SK-N-SH (cell line): ENCODE results near the gene ANKS1B. TPM values are rescaled to one million over a fixed set of nuclear protein-coding genes. Genes with fewer than 3 reads are reported as not detected.

Experiments
- CTCF ChIA-PET: fragments of 300-600, 350-600 bp; formaldehyde crosslinking; extraction: SDS; loops from one replicate; lab custom pipeline; 2021; lab: Yijun Ruan, JAX
- POLR2A ChIA-PET: fragments of 350-600 bp; sonication (Branson Sonifier 250); formaldehyde crosslinking; extraction: SDS; loops from one replicate; lab custom pipeline; 2020; ENCODE audit warnings: antibody characterized with exemption, inconsistent platforms; lab: Yijun Ruan, JAX
- DNase-seq: peaks from one replicate; pipeline ENCODE4 v3.0.0; 2012
- H2AFZ ChIP-seq: fragments of 200-600 bp; sonication (generic); 2 replicates; pipeline ENCODE4 v1.8.1; 2016; ENCODE audit warnings: antibody characterized with exemption, mild to moderate bottlenecking, low read depth
- H3F3A ChIP-seq: fragments of 200-600 bp; sonication (generic); replicated peaks from 2 replicates; pipeline ENCODE3; 2016; ENCODE audit warnings: antibody characterized with exemption, mild to moderate bottlenecking; ENCODE audit not compliant: insufficient read depth
- H3K27ac ChIP-seq, 2 experiments: fragments of 200-500 bp in 1 of 2; fragments of 200-600 bp in 1 of 2; sonication (Bioruptor generic) in 1 of 2; sonication (generic), shearing (Covaris generic) in 1 of 2; 2 replicates each; pipeline versions ENCODE4 v1.5.1 to v1.6.1; 2014 to 2016; ENCODE audit warnings: low read depth in 2 of 2, inconsistent platforms in 1 of 2, low read length in 1 of 2, mild to moderate bottlenecking in 1 of 2, mixed read lengths in 1 of 2
- H3K27me3 ChIP-seq: fragments of 200-600 bp; sonication (generic), shearing (Covaris generic); 2 replicates; pipeline ENCODE4 v1.6.1; 2016; ENCODE audit warnings: mixed run types; ENCODE audit not compliant: insufficient read depth
- H3K36me3 ChIP-seq, 2 experiments: fragments of 200-500 bp in 1 of 2; fragments of 200-600 bp in 1 of 2; sonication (Bioruptor generic) in 1 of 2; sonication (generic) in 1 of 2; replicated peaks in 1 of 2; 2 replicates each; pipeline versions ENCODE3 to v1.5.1; 2014 to 2016; ENCODE audit warnings: low read length in 1 of 2, mild to moderate bottlenecking in 1 of 2; ENCODE audit not compliant: insufficient read depth in 2 of 2, control insufficient read depth in 1 of 2
- H3K4me1 ChIP-seq, 2 experiments: fragments of 200-500 bp in 1 of 2; fragments of 200-600 bp in 1 of 2; sonication (Bioruptor generic) in 1 of 2; sonication (generic), shearing (Covaris generic) in 1 of 2; 2 replicates each; pipeline versions ENCODE4 v1.5.1 to v1.6.1; 2014 to 2016; ENCODE audit warnings: low read depth in 1 of 2, low read length in 1 of 2, mixed run types in 1 of 2; ENCODE audit not compliant: insufficient read depth in 2 of 2, control insufficient read depth in 1 of 2
- H3K4me2 ChIP-seq: fragments of 200-600 bp; sonication (generic), shearing (Covaris generic); 2 replicates; pipeline ENCODE4 v1.6.1; 2017; ENCODE audit warnings: mixed run types
- H3K4me3 ChIP-seq, 2 experiments: fragments of 200-500 bp in 1 of 2; fragments of 200-600 bp in 1 of 2; sonication (Bioruptor generic) in 1 of 2; sonication (generic), shearing (Covaris generic) in 1 of 2; 2 replicates each; pipeline versions ENCODE4 v1.5.1 to v1.8.1; 2014 to 2016; ENCODE audit warnings: low read depth in 2 of 2, inconsistent platforms in 1 of 2, low read length in 1 of 2, mild to moderate bottlenecking in 1 of 2, mixed read lengths in 1 of 2, moderate library complexity in 1 of 2
- H3K79me2 ChIP-seq: fragments of 200-600 bp; sonication (generic); 2 replicates; pipeline ENCODE4 v1.8.1; 2017; ENCODE audit warnings: mild to moderate bottlenecking; ENCODE audit not compliant: insufficient read depth
- H3K9ac ChIP-seq: fragments of 200-600 bp; sonication (generic); 2 replicates; pipeline ENCODE4 v1.6.1; 2017; ENCODE audit warnings: mixed run types
- H3K9me2 ChIP-seq: fragments of 200-600 bp; sonication (generic); 2 replicates; pipeline ENCODE4 v1.6.1; 2017; ENCODE audit warnings: mixed run types
- H3K9me3 ChIP-seq: fragments of 200-600 bp; sonication (generic); 2 replicates; pipeline ENCODE4 v1.6.1; 2017; ENCODE audit warnings: mixed run types, mild to moderate bottlenecking, moderate library complexity
- H4K20me1 ChIP-seq: fragments of 200-600 bp; sonication (generic); 2 replicates; pipeline ENCODE4 v1.6.1; 2017; ENCODE audit warnings: mild to moderate bottlenecking, mixed run types; ENCODE audit not compliant: insufficient read depth
- CHD2 ChIP-seq: fragments of 150-350 bp; IDR thresholded peaks from 2 replicates; pipeline ENCODE4 v1.6.1; 2018; ENCODE audit warnings: low read length; ENCODE audit not compliant: partially characterized antibody
- FOSL2 ChIP-seq: IDR thresholded peaks from 2 replicates; pipeline ENCODE4 v1.4.0; 2012; ENCODE audit warnings: low read depth, mild to moderate bottlenecking, moderate library complexity, borderline replicate concordance
- GABPA ChIP-seq: IDR thresholded peaks from 2 replicates; pipeline ENCODE4 v1.4.0; 2012; ENCODE audit warnings: low read depth, mild to moderate bottlenecking
- JUND ChIP-seq: IDR thresholded peaks from 2 replicates; pipeline ENCODE4 v1.4.0; 2012
- NFIC ChIP-seq: IDR thresholded peaks from 2 replicates; pipeline ENCODE4 v1.4.0; 2012; ENCODE audit warnings: borderline replicate concordance
- NRF1 ChIP-seq: IDR thresholded peaks from 2 replicates; pipeline ENCODE4 v1.6.1; 2012; ENCODE audit warnings: low read depth, mild to moderate bottlenecking, low read length
- PBX3 ChIP-seq: IDR thresholded peaks from 2 replicates; pipeline ENCODE4; 2012
- RAD21 ChIP-seq: IDR thresholded peaks from 2 replicates; pipeline ENCODE4 v1.6.1; 2012; ENCODE audit warnings: mild to moderate bottlenecking, low read length
- REST ChIP-seq: IDR thresholded peaks from 2 replicates; pipeline ENCODE4 v1.6.1; 2012; ENCODE audit warnings: mild to moderate bottlenecking, low read depth, low read length, moderate library complexity
- SMC3 ChIP-seq: IDR thresholded peaks from 2 replicates; pipeline ENCODE4 v1.6.1; 2012; ENCODE audit warnings: low read depth, low read length, improper control_type of control experiment
- TEAD4 ChIP-seq: IDR thresholded peaks from 2 replicates; pipeline ENCODE4 v1.4.0; 2012; ENCODE audit warnings: mild to moderate bottlenecking, borderline replicate concordance; ENCODE audit not compliant: insufficient read depth
- WGBS: methylation state at CpG from one replicate; pipeline ENCODE4 v1.1.6; 2017; ENCODE audit warnings: low lambda C conversion rate; 5-methylcytosine and 5-hydroxymethylcytosine counted together
- polyA plus RNA-seq, 3 experiments: library from polyadenylated mRNA; depleted of rRNA; stranded (reverse); fragments of >200 nt; gene quantifications; 2 replicates each; pipeline ENCODE4 v1.2.3, GENCODE V29; 2012
- TF ChIP-seq, protein P1 (sequence below): fragments of 200-600 bp; sonication (generic); IDR thresholded peaks from 2 replicates; pipeline ENCODE4 v1.6.1; 2017; ENCODE audit warnings: antibody characterized with exemption, mild to moderate bottlenecking, moderate library complexity

ANKS1B gene
- polyA plus RNA-seq, 1 of the 3 experiments (the other 2 are of a cell fraction) = 1.8 TPM

GRCh38 chr12:98998697-98999299 lies 985.9 kb downstream of the ANKS1B start:
- H3K4me2 ChIP-seq = no peak overlapping the region
- H3K27me3 ChIP-seq = no peaks in the 10 kb centered on the region
- H3K9me3 ChIP-seq = no peaks in the 10 kb centered on the region
- H4K20me1 ChIP-seq = no peaks in the 10 kb centered on the region
- POLR2A ChIA-PET = interaction anchor here (0.7 kb wide), 1 partner anchor 1785 kb away, joined by 3 read pairs; no protein-coding TSS in a partner anchor
- peak; percentile 55 for DNase-seq
- TF ChIP-seq NRF1 (no peak), REST (no peak), GABPA (no peak), CHD2 (no peak), SMC3 (peak; percentile 70), FOSL2 (no peak), RAD21 (peak; percentile 91)
- TF ChIP-seq, protein P1, sequence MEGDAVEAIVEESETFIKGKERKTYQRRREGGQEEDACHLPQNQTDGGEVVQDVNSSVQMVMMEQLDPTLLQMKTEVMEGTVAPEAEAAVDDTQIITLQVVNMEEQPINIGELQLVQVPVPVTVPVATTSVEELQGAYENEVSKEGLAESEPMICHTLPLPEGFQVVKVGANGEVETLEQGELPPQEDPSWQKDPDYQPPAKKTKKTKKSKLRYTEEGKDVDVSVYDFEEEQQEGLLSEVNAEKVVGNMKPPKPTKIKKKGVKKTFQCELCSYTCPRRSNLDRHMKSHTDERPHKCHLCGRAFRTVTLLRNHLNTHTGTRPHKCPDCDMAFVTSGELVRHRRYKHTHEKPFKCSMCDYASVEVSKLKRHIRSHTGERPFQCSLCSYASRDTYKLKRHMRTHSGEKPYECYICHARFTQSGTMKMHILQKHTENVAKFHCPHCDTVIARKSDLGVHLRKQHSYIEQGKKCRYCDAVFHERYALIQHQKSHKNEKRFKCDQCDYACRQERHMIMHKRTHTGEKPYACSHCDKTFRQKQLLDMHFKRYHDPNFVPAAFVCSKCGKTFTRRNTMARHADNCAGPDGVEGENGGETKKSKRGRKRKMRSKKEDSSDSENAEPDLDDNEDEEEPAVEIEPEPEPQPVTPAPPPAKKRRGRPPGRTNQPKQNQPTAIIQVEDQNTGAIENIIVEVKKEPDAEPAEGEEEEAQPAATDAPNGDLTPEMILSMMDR = peak; percentile 77
- TF ChIP-seq, all 33 proteins: peak for 3
- Histone ChIP-seq H3K9ac (no peak overlapping the region), H3K36me3 (no peaks in the 10 kb centered on the region), H3F3A (no peaks in the 10 kb centered on the region), H3K79me2 (no peaks in the 10 kb centered on the region), H3K9me2 (no peaks in the 10 kb centered on the region), H3K4me3 (no peak overlapping the region; a peak in 1 of 4 replicates), H3K27ac (no peak overlapping the region), H2AFZ (no peak overlapping the region), H3K4me1 (no peaks in the 10 kb centered on the region; a peak in 1 of 4 replicates)
- CTCF ChIA-PET = interaction anchor here (0.6 to 5.0 kb wide), 55 partner anchors 9 to 602 kb away, joined by 3 to 54 read pairs (median 4); partner anchors contain the start of genes SLC25A3 and TMPO
- 21% methylated on average over 6 of the region's 6 CpGs for WGBS

DNA sequence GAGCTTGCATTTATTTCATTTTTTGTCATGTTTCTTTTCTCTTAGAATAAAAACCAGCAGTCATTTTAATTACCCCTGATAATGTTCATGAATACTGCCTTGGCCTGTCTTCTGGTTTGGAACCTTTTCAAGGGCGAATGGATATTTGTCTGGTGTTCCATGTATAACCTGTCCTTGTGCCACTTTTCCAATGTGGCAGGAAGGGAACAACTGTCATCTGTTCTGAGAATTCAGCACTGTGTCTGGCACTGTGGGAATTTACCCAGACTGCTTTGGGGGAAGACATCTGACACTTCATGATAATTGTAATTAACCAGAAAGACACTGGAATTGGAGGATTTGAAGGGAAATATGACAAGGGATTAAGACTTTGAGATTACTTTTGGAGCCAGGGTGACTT lies 986.8 kb downstream of the ANKS1B start:
- 22% methylated on average over 1 of the region's 1 CpG for WGBS
- no peaks in the 10 kb centered on the region for H3K79me2 ChIP-seq

More for the DNA sequence above, 986.8 kb downstream of the ANKS1B start:
- Histone ChIP-seq H3K9me3 (no peaks in the 10 kb centered on the region), H3K4me3 (no peak overlapping the region), H3K9me2 (no peaks in the 10 kb centered on the region), H3F3A (no peaks in the 10 kb centered on the region), H3K4me1 (no peaks in the 10 kb centered on the region; a peak in 1 of 4 replicates), H3K36me3 (no peaks in the 10 kb centered on the region), H3K27me3 (no peaks in the 10 kb centered on the region), H3K4me2 (no peak overlapping the region), H3K27ac (no peak overlapping the region), H2AFZ (no peak overlapping the region), H3K9ac (no peak overlapping the region), H4K20me1 (no peaks in the 10 kb centered on the region)
- DNase-seq = no peak
- ChIA-PET CTCF (interaction anchor here (0.8 to 5.0 kb wide), 22 partner anchors 8 to 569 kb away, joined by 3 to 54 read pairs (median 4); partner anchors contain the start of gene TMPO), POLR2A (no interaction called here)
- no peak for TF ChIP-seq RAD21
- no peak for TF ChIP-seq TEAD4
- TF ChIP-seq PBX3 = no peak
- TF ChIP-seq FOSL2 = no peak
- TF ChIP-seq GABPA = no peak
- no peak for TF ChIP-seq JUND
- TF ChIP-seq NFIC = no peak
